HG03095 (cell line): ENCODE results near the gene COL6A1.
"Not testable (repeated sequence)": the region's sequence is repeated elsewhere in the genome, so short reads cannot be mapped to it uniquely, and the experiment has no call there.

ENCODE experiments used
- ATAC-seq: cut with Tn5 transposase; IDR thresholded peaks from one replicate; pipeline ENCODE4 v1.9.1; 2021; ENCODE audit warnings: moderate library complexity; ENCODE audit not compliant: unreplicated experiment

The COL6A1 gene

GRCh38 chr21:45945868-45946210, 35.7 kb upstream of the COL6A1 start:
- no peak for ATAC-seq

- no peak for ATAC-seq
These were observed 34.3 kb upstream of the COL6A1 start for GRCh38 chr21:45947296-45947695.

GRCh38 chr21:45947716-45948255, 33.8 kb upstream of the COL6A1 start:
- no peak for ATAC-seq

- ATAC-seq, result no peak
These were observed 32.9 kb upstream of the COL6A1 start for GRCh38 chr21:45948576-45949141.

GRCh38 chr21:45949928-45950739, 31.4 kb upstream of the COL6A1 start:
- ATAC-seq, result no peak

- no peak for ATAC-seq
These were observed 30.6 kb upstream of the COL6A1 start for GRCh38 chr21:45950740-45951515.

- no peak for ATAC-seq
These were observed 29.9 kb upstream of the COL6A1 start for GRCh38 chr21:45951676-45952075.

- not testable (repeated sequence) for ATAC-seq
These were observed 29.0 kb upstream of the COL6A1 start for GRCh38 chr21:45952527-45952926.

GRCh38 chr21:45952974-45953373, 28.6 kb upstream of the COL6A1 start:
- ATAC-seq, result no peak

- ATAC-seq, result no peak
These were observed 27.3 kb upstream of the COL6A1 start for GRCh38 chr21:45954261-45954660.

GRCh38 chr21:45954921-45955320, 26.6 kb upstream of the COL6A1 start:
- ATAC-seq, result no peak

GRCh38 chr21:45957551-45957950, 24.0 kb upstream of the COL6A1 start:
- ATAC-seq, result no peak

GRCh38 chr21:45957981-45958600, 23.5 kb upstream of the COL6A1 start:
- no peak for ATAC-seq

- ATAC-seq, result no peak
These were observed 22.4 kb upstream of the COL6A1 start for GRCh38 chr21:45959182-45959581.

GRCh38 chr21:45959779-45960390, 21.7 kb upstream of the COL6A1 start:
- no peak for ATAC-seq

- not testable (repeated sequence) for ATAC-seq
These were observed 20.2 kb upstream of the COL6A1 start for GRCh38 chr21:45961408-45961807.

- no peak for ATAC-seq
These were observed 18.9 kb upstream of the COL6A1 start for GRCh38 chr21:45962531-45963231.

- ATAC-seq, result no peak
These were observed 18.4 kb upstream of the COL6A1 start for GRCh38 chr21:45963232-45963570.

- ATAC-seq, result no peak
These were observed 16.9 kb upstream of the COL6A1 start for GRCh38 chr21:45964649-45965048.

- ATAC-seq, result no peak
These were observed 16.3 kb upstream of the COL6A1 start for GRCh38 chr21:45965084-45965809.
